ELF-1 (cell line): ENCODE results near the gene WDR41.
"Not testable (repeated sequence)": the region's sequence is repeated elsewhere in the genome, so short reads cannot be mapped to it uniquely, and the experiment has no call there.

Experiments
- DNase-seq: peaks from one replicate; pipeline ENCODE4 v3.0.0-alpha.2; 2016; ENCODE audit warnings: low read depth, low spot score

The WDR41 gene

GRCh38 chr5:77491783-77492652, at the start of gene WDR41:
TSS of gene WDR41 (minus strand) at chr5:77492316. CDS start at chr5:77492220, 96 bp downstream.
- DNase-seq: peak; percentile 96

- DNase-seq: no peak
These were observed 39.2 kb upstream of the WDR41 start for GRCh38 chr5:77531297-77531696.

- DNase-seq: no peak
These were observed 26.2 kb upstream of the WDR41 start for GRCh38 chr5:77518304-77518703.

GRCh38 chr5:77514457-77514856, 22.3 kb upstream of the WDR41 start:
- no peak for DNase-seq

- no peak for DNase-seq
These were observed 21.2 kb upstream of the WDR41 start for GRCh38 chr5:77513321-77513720.

GRCh38 chr5:77501132-77501531, 9.0 kb upstream of the WDR41 start:
- DNase-seq: not testable (repeated sequence)

- DNase-seq: no peak
These were observed 7.9 kb upstream of the WDR41 start for GRCh38 chr5:77499973-77500372.

- DNase-seq: no peak
These were observed 7.3 kb upstream of the WDR41 start for GRCh38 chr5:77499441-77499840.

GRCh38 chr5:77498952-77499351, 6.8 kb upstream of the WDR41 start:
- no peak for DNase-seq

GRCh38 chr5:77494935-77495334, 2.8 kb upstream of the WDR41 start:
- no peak for DNase-seq

- no peak for DNase-seq
These were observed 511 bp upstream of the WDR41 start for GRCh38 chr5:77492653-77493000.

- DNase-seq: peak; percentile 22
These were observed 1.3 kb downstream of the WDR41 start for GRCh38 chr5:77490741-77491344.

GRCh38 chr5:77486344-77486962, 5.7 kb downstream of the WDR41 start:
- no peak for DNase-seq

- DNase-seq: no peak
These were observed 8.4 kb downstream of the WDR41 start for GRCh38 chr5:77483682-77484081.

GRCh38 chr5:77475041-77475440, 17.1 kb downstream of the WDR41 start:
- peak; percentile 13 for DNase-seq

GRCh38 chr5:77468875-77469274, 23.2 kb downstream of the WDR41 start:
- not testable (repeated sequence) for DNase-seq

GRCh38 chr5:77463905-77464304, 28.2 kb downstream of the WDR41 start:
- DNase-seq: no peak

GRCh38 chr5:77461287-77461686, 30.8 kb downstream of the WDR41 start:
- no peak for DNase-seq

- no peak for DNase-seq
These were observed 38.0 kb downstream of the WDR41 start for GRCh38 chr5:77454123-77454522.

GRCh38 chr5:77452351-77452750, 39.8 kb downstream of the WDR41 start:
- DNase-seq: no peak

GRCh38 chr5:77449981-77450380, 42.1 kb downstream of the WDR41 start:
- DNase-seq: no peak

GRCh38 chr5:77449277-77449676, 42.8 kb downstream of the WDR41 start:
- no peak for DNase-seq

GRCh38 chr5:77448831-77449230, 43.3 kb downstream of the WDR41 start:
- DNase-seq: no peak
